NCI-H748 treated with DMSO at 0.1 percent for 48 hours (cell line): ENCODE measurements around the gene AKR7A3.
"Not testable (repeated sequence)": the region's sequence is repeated elsewhere in the genome, so short reads cannot be mapped to it uniquely, and the experiment has no call there.

Experiments used
- DNase-seq: peaks from one replicate; lab custom pipeline; 2025; lab: John Stamatoyannopoulos, UW

Gene AKR7A3

GRCh38 chr1:19288324-19289241, at the start of gene AKR7A3:
AKR7A3 (minus strand) TSS chr1:19288770; CDS start chr1:19288709, 61 bp downstream.
- not testable (repeated sequence) for DNase-seq

GRCh38 chr1:19338323-19338762, 49.8 kb upstream of the AKR7A3 start:
- no peak for DNase-seq

GRCh38 chr1:19337289-19337688, 48.7 kb upstream of the AKR7A3 start:
- no peak for DNase-seq

- no peak for DNase-seq
Measured at GRCh38 chr1:19336543-19336942, 48.0 kb upstream of the AKR7A3 start.

GRCh38 chr1:19333587-19334354, 45.2 kb upstream of the AKR7A3 start:
- DNase-seq: no peak

GRCh38 chr1:19332832-19333231, 44.3 kb upstream of the AKR7A3 start:
- no peak for DNase-seq

- no peak for DNase-seq
Measured at GRCh38 chr1:19331262-19331878, 42.8 kb upstream of the AKR7A3 start.

- no peak for DNase-seq
Measured at GRCh38 chr1:19330449-19331135, 42.0 kb upstream of the AKR7A3 start.

GRCh38 chr1:19329611-19330010, 41.0 kb upstream of the AKR7A3 start:
- no peak for DNase-seq

GRCh38 chr1:19329188-19329587, 40.6 kb upstream of the AKR7A3 start:
- no peak for DNase-seq

GRCh38 chr1:19328486-19328885, 39.9 kb upstream of the AKR7A3 start:
- DNase-seq: no peak

- DNase-seq: no peak
Measured at GRCh38 chr1:19327736-19328135, 39.2 kb upstream of the AKR7A3 start.

- no peak for DNase-seq
Measured at GRCh38 chr1:19327301-19327700, 38.7 kb upstream of the AKR7A3 start.

- DNase-seq: no peak
Measured at GRCh38 chr1:19326748-19327065, 38.1 kb upstream of the AKR7A3 start.

GRCh38 chr1:19325958-19326747, 37.6 kb upstream of the AKR7A3 start:
- no peak for DNase-seq

- no peak for DNase-seq
Measured at GRCh38 chr1:19325368-19325957, 36.9 kb upstream of the AKR7A3 start.

- no peak for DNase-seq
Measured at GRCh38 chr1:19324665-19324990, 36.1 kb upstream of the AKR7A3 start.

- DNase-seq: no peak
Measured at GRCh38 chr1:19323987-19324664, 35.6 kb upstream of the AKR7A3 start.

GRCh38 chr1:19322481-19322880, 33.9 kb upstream of the AKR7A3 start:
- DNase-seq: no peak

GRCh38 chr1:19321071-19321470, 32.5 kb upstream of the AKR7A3 start:
- no peak for DNase-seq
